Epithelial cell of proximal tubule (primary cell): ENCODE results near the gene HTR3B. TPM values are rescaled to one million over a fixed set of nuclear protein-coding genes. Genes with fewer than 3 reads are reported as not detected.

Source experiments
- DNase-seq: peaks from one replicate; pipeline ENCODE4 v3.0.0-alpha.2; 2011; ENCODE audit warnings: low read depth
- H3K4me3 ChIP-seq: 2 replicates; pipeline ENCODE4 v1.5.1; 2011; ENCODE audit warnings: low read depth, mild to moderate bottlenecking, low read length
- CTCF ChIP-seq: conservative IDR thresholded peaks from 2 replicates; pipeline ENCODE4 v1.5.1; 2012; ENCODE audit warnings: low read depth, mild to moderate bottlenecking, low read length
- total RNA-seq: library from RNA; depleted of rRNA; stranded (reverse); fragments of >200 nt; gene quantifications from 2 replicates; pipeline ENCODE4 v1.2.3, GENCODE V29; 2015

Gene HTR3B
- total RNA-seq, 1 donor from 2014 or later, result not detected

GRCh38 chr11:113954235-113954634, 49.6 kb downstream of the HTR3B start:
- H3K4me3 ChIP-seq, result no peak overlapping the region
- no peak for DNase-seq
- no peak for TF ChIP-seq CTCF

GRCh38 chr11:113956986-113957385, 52.4 kb downstream of the HTR3B start:
- H3K4me3 ChIP-seq, result no peak overlapping the region
- no peak for DNase-seq
- TF ChIP-seq CTCF, result no peak

GRCh38 chr11:113960702-113961330, 56.2 kb downstream of the HTR3B start:
- no peak for DNase-seq
- H3K4me3 ChIP-seq, result no peak overlapping the region
- no peak for TF ChIP-seq CTCF

GRCh38 chr11:113967361-113967760, 62.8 kb downstream of the HTR3B start:
- no peak for TF ChIP-seq CTCF
- no peak for DNase-seq
- no peak overlapping the region for H3K4me3 ChIP-seq

- no peak for TF ChIP-seq CTCF
- no peak for DNase-seq
These were observed 67.1 kb downstream of the HTR3B start for GRCh38 chr11:113971506-113972195.

GRCh38 chr11:113974741-113975470, 70.3 kb downstream of the HTR3B start, which contains the start of gene HTR3A:
Gene HTR3A, plus strand, starts transcription at chr11:113975108. Its CDS starts 218 bp downstream, at chr11:113975326.
- DNase-seq, result no peak
- TF ChIP-seq CTCF, result no peak
- H3K4me3 ChIP-seq, result no peak within 1 kb of the TSS

More at GRCh38 chr11:113971506-113972195, 67.1 kb downstream of the HTR3B start:
- H3K4me3 ChIP-seq, result no peak overlapping the region
